ENCODE results near the gene RSPH1.

DNA sequence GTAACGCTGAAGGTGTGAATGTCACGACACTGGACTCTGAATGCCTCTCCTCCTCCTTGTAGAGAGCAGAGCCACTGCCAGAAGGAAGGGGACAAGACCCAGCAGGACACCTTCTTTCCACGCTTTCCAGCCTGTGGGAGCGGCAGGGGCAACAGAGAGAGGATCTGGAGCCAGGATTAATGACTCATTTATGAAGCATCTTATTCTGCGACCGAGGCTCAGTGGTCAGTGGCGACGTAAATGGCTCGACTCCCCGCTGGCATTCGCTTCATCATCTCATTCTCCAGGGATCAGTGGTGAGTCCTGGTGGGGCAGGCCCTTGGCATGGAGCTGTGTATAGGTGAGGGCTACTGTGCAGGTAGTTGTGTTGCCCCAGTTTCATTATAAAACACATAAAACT is 22.2 kb upstream of the RSPH1 start:
- TF ChIP-seq POLR2A (IDR thresholded peaks at IDR 0.05; ENCODE audit: low read length), result no peak
- TF ChIP-seq GATA1 (IDR thresholded peaks at IDR 0.05; ENCODE audit: low read depth, low read length), result no peak

All from erythroblast (primary cell).